Activated CD4-positive, alpha-beta T cell treated with anti-CD3 and anti-CD28 coated beads, Interleukin-2, amount 10 ng/mL, durations not matched to agents 7 days and 5 days (primary cell): ENCODE data around the gene PCBD1. TPM values are rescaled to one million over a fixed set of nuclear protein-coding genes. Genes with fewer than 3 reads are reported as not detected.

Experiments used
- CTCF ChIA-PET: fragments of 350-600 bp; sonication (Branson Sonifier 250); formaldehyde crosslinking; loops from one replicate; lab custom pipeline; 2021; ENCODE audit warnings: antibody characterized with exemption; lab: Charles Lee
- POLR2A ChIA-PET: fragments of 350-600 bp; sonication (Branson Sonifier 250); formaldehyde crosslinking; loops from one replicate; lab custom pipeline; 2021; ENCODE audit warnings: antibody characterized with exemption; lab: Charles Lee
- DNase-seq: peaks from one replicate; pipeline ENCODE4 v3.0.0-alpha.2; 2020
- H3K27ac Mint-ChIP-seq: one replicate; pipeline ENCODE4 v1.8.0; 2021; ENCODE audit warnings: mild to moderate bottlenecking, moderate library complexity, mixed read lengths
- H3K27me3 Mint-ChIP-seq: one replicate; pipeline ENCODE4 v1.8.0; 2021; ENCODE audit warnings: mixed read lengths
- H3K36me3 Mint-ChIP-seq: one replicate; pipeline ENCODE4 v1.8.0; 2021; ENCODE audit warnings: low read depth, mixed read lengths
- H3K4me1 Mint-ChIP-seq: one replicate; pipeline ENCODE4 v1.8.0; 2021; ENCODE audit warnings: mixed read lengths
- H3K4me3 Mint-ChIP-seq: one replicate; pipeline ENCODE4 v1.8.0; 2021; ENCODE audit warnings: mild to moderate bottlenecking, moderate library complexity, mixed read lengths
- H3K9me3 Mint-ChIP-seq: one replicate; pipeline ENCODE4 v1.8.0; 2021; ENCODE audit warnings: mixed read lengths
- total RNA-seq, 2 experiments: library from RNA; stranded (reverse); gene quantifications; one replicate each; pipeline ENCODE4 v1.2.3, GENCODE V29; 2021

Gene PCBD1
- total RNA-seq, 2 experiments from 2014 or later, result 21.4 to 21.8 TPM

- CTCF ChIA-PET, result no interaction called here
- H3K27ac Mint-ChIP-seq, result no peak overlapping the region
- no peak overlapping the region for H3K4me3 Mint-ChIP-seq
- no peaks in the 10 kb centered on the region for H3K4me1 Mint-ChIP-seq
- no peak for DNase-seq
- no peaks in the 10 kb centered on the region for H3K9me3 Mint-ChIP-seq
- no peaks in the 10 kb centered on the region for H3K36me3 Mint-ChIP-seq
- no peaks in the 10 kb centered on the region for H3K27me3 Mint-ChIP-seq
- POLR2A ChIA-PET, result no interaction called here
These were observed 26.0 kb upstream of the PCBD1 start for GRCh38 chr10:70914316-70914864.

DNA sequence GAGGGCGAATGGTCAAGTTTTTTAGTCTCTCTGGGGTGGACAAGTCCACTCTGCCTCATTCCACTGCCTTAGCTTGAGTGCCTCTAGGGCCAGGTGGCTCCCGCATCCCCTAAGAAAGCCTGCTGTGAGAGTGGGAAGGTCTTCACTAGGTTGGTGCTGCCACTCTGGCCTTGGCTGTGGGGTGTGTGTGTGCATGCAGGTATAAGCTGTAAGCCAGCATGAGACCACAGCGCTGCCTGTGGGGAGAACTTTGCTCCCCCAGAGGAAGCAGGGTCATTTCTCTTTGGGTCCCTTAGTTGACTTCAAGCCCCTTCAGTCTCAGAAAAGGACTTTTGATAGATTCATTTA lies 25.5 kb upstream of the PCBD1 start:
- Mint-ChIP-seq H3K36me3 (no peaks in the 10 kb centered on the region), H3K27me3 (no peaks in the 10 kb centered on the region), H3K4me1 (no peaks in the 10 kb centered on the region), H3K27ac (no peak overlapping the region), H3K9me3 (no peaks in the 10 kb centered on the region), H3K4me3 (no peak overlapping the region)
- CTCF ChIA-PET, result interaction anchor here (0.7 kb wide), 2 partner anchors 36 to 387 kb away, joined by 3 read pairs; no protein-coding TSS in a partner anchor
- no peak for DNase-seq
- POLR2A ChIA-PET, result no interaction called here

DNA sequence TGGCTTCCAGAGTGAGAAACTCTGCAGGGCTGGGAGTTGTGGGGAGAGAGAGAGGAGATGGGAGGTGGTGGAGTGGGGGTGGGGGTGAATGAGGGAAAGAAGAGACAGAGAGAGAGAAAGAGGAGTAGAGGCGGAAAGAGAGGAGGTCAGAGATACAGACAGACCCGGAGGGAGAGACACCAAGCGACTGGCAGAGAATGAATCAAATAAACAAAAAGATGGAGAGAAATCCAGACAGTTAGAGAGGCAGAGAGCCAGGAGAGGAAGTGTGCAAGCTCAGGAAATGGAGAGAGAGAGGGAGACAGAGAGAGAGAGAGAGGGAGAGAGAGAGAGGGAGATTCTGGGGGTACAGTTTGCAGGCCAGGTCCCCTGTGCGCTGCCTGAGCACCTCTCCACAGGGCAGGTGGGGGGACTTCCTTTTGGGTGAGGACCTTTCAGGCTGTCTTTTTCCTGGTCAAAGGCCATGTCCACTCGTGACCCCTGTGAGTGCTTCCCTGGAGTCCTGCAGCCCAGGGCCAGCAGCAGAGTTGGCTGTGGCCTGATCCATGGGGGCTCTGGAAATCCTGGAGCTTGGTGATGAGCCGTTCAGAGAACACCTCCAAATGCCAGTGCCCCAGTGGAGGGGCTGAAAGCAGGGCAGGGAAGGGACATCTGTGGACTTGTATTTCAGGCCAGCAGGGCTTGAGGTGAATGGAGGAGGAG lies 25.0 kb upstream of the PCBD1 start:
- no peak for DNase-seq
- ChIA-PET POLR2A (no interaction called here), CTCF (interaction anchor here (0.7 to 2.4 kb wide), 3 partner anchors 10 to 388 kb away, joined by 3 to 8 read pairs (median 3); no protein-coding TSS in a partner anchor)
- Mint-ChIP-seq H3K9me3 (no peaks in the 10 kb centered on the region), H3K4me3 (no peak overlapping the region), H3K4me1 (no peaks in the 10 kb centered on the region), H3K27me3 (no peaks in the 10 kb centered on the region), H3K27ac (no peak overlapping the region), H3K36me3 (no peaks in the 10 kb centered on the region)

DNA sequence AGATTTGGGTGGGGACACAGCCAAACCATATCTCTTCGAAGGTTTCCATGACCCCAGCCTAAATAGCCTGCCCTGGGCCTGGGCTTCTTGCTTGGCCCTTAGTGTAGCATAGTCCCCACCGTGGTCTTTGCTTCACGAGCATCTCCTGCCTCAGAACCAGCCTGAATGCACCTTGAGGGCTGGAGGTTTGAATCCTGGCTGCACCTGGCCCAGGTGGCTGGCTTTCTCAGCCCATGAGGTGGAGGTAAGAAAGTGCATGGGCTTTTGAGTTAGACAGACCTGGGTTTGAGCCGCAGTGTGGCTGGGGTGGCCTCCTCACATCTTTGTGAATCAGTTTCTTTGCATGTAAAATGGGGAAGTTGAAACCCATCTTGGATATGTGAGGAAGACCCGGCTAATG lies 24.2 kb upstream of the PCBD1 start:
- H3K4me1 Mint-ChIP-seq, result no peaks in the 10 kb centered on the region
- H3K36me3 Mint-ChIP-seq, result no peaks in the 10 kb centered on the region
- DNase-seq, result no peak
- H3K27me3 Mint-ChIP-seq, result no peaks in the 10 kb centered on the region
- ChIA-PET POLR2A (no interaction called here), CTCF (interaction anchor here (2.4 kb wide), 1 partner anchor 9 kb away, joined by 8 read pairs; no protein-coding TSS in a partner anchor)
- H3K4me3 Mint-ChIP-seq, result no peak overlapping the region
- no peaks in the 10 kb centered on the region for H3K9me3 Mint-ChIP-seq
- no peak overlapping the region for H3K27ac Mint-ChIP-seq

DNA sequence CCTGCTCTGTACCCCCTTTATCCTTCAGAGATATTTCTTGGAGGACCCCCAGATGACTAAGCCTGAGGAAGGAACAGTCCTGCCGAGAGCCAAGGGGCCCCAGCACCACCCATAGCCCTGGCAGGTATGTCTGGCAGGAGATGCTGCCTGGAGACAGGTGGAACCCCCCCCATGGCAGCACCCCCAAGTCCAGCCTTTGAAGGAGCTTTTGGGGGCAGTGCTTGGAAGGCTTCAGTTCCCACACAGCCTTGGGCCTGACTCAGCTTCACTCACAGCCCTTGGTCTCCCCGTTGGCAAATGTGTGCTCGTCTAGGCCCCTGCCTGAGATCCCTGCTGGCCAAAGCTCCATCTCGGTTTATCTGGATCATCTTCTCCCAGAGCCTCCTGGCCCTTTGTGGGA lies 23.0 kb upstream of the PCBD1 start:
- Mint-ChIP-seq H3K4me1 (no peaks in the 10 kb centered on the region), H3K36me3 (no peaks in the 10 kb centered on the region), H3K4me3 (no peak overlapping the region), H3K27me3 (no peaks in the 10 kb centered on the region), H3K27ac (no peak overlapping the region), H3K9me3 (no peaks in the 10 kb centered on the region)
- no peak for DNase-seq
- POLR2A ChIA-PET, result no interaction called here
- CTCF ChIA-PET, result interaction anchor here (2.4 kb wide), 1 partner anchor 8 kb away, joined by 8 read pairs; no protein-coding TSS in a partner anchor

DNA sequence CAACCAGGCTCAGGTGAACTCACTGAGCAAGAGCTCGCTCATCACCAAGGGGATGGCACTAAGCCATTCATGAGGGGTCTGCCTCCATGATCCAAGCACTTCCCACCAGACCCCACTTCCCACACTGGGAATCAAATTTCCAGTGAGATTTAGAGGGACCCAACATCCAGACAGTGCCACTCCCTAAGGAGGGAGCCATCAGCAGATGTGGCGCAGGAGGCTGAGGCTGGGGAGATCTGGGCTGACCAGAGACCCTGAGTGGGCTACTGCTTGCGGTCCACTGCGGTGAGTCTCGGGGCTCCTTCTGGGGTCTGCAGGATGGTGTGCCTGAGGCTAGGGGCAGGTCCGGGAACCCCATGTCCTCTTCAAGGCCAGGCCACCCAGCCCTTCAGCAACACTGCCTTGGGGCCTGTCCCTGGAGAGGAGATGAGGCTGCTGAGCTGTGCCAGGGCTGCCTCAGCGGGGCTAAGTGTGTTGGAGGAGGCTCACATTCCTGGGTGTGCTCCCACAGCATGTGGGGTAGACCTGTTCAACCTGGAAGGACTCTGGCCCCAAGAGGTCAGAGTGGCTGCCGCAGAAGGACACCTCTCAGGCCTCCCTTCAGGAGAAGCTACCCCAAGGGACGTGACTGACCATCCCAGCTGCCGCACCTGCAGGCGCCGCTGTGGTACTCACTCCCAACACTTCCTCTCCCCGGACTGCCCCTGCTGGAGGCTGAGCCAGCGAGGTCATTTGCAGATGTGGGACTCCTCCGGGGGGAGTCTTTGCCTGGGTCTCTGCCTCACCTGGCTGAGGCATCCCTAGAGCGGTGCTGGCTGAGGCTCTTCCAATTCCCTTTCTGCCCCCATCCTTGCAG lies 22.3 kb upstream of the PCBD1 start:
- Mint-ChIP-seq H3K4me3 (no peak overlapping the region), H3K27ac (no peak overlapping the region), H3K9me3 (no peaks in the 10 kb centered on the region), H3K4me1 (no peaks in the 10 kb centered on the region), H3K36me3 (no peaks in the 10 kb centered on the region), H3K27me3 (no peaks in the 10 kb centered on the region)
- DNase-seq, result no peak
- ChIA-PET CTCF (interaction anchor here (1.5 to 2.4 kb wide), 2 partner anchors 7 to 11 kb away, joined by 5 to 8 read pairs; no protein-coding TSS in a partner anchor), POLR2A (no interaction called here)

DNA sequence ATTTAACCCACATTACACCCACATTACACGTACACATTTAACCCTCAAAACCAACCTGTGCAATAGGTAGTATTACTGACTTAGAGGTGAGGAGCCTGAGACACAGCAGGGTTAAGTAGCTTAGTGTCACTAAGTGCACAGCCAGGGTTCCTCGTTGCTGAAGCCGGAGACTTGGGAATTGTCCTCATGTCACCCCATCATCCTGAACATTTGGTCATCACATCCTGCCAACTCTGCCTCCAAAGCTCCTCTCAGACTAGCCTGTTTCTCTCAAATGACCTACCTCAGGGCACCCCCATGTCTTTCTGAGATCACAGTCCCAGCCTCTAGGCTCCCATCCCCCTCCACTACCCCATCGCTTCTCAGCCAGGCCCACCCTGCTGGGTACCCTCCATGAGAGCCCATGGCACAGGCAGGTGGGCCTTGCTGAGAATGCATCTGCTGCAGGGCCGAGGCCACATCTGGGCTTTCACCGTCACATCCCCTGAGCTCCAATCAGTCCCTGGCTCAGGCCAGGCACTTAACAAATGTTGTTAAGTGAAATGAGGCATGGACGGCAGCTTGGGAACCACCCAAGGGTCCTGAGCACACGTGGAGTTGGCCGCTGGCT lies 21.1 kb upstream of the PCBD1 start:
- Mint-ChIP-seq H3K9me3 (no peaks in the 10 kb centered on the region), H3K4me3 (no peak overlapping the region), H3K27me3 (no peaks in the 10 kb centered on the region), H3K4me1 (no peaks in the 10 kb centered on the region), H3K27ac (no peak overlapping the region), H3K36me3 (no peaks in the 10 kb centered on the region)
- no peak for DNase-seq
- CTCF ChIA-PET, result interaction anchor here (1.2 to 1.5 kb wide), 2 partner anchors 9 to 306 kb away, joined by 3 to 5 read pairs; no protein-coding TSS in a partner anchor
- POLR2A ChIA-PET, result no interaction called here

- H3K4me3 Mint-ChIP-seq, result no peak overlapping the region
- H3K36me3 Mint-ChIP-seq, result no peaks in the 10 kb centered on the region
- CTCF ChIA-PET, result interaction anchor here (1.2 kb wide), 1 partner anchor 306 kb away, joined by 3 read pairs; no protein-coding TSS in a partner anchor
- H3K9me3 Mint-ChIP-seq, result no peaks in the 10 kb centered on the region
- no peak for DNase-seq
- POLR2A ChIA-PET, result no interaction called here
- no peak overlapping the region for H3K27ac Mint-ChIP-seq
- H3K4me1 Mint-ChIP-seq, result no peaks in the 10 kb centered on the region
- no peaks in the 10 kb centered on the region for H3K27me3 Mint-ChIP-seq
These were observed 20.3 kb upstream of the PCBD1 start for GRCh38 chr10:70908406-70909296.

- Mint-ChIP-seq H3K27ac (no peak overlapping the region), H3K36me3 (no peaks in the 10 kb centered on the region), H3K4me1 (no peaks in the 10 kb centered on the region), H3K9me3 (no peaks in the 10 kb centered on the region), H3K4me3 (no peak overlapping the region), H3K27me3 (no peaks in the 10 kb centered on the region)
- ChIA-PET POLR2A (no interaction called here), CTCF (no interaction called here)
- no peak for DNase-seq
These were observed 19.5 kb upstream of the PCBD1 start for GRCh38 chr10:70907637-70908405.

DNA sequence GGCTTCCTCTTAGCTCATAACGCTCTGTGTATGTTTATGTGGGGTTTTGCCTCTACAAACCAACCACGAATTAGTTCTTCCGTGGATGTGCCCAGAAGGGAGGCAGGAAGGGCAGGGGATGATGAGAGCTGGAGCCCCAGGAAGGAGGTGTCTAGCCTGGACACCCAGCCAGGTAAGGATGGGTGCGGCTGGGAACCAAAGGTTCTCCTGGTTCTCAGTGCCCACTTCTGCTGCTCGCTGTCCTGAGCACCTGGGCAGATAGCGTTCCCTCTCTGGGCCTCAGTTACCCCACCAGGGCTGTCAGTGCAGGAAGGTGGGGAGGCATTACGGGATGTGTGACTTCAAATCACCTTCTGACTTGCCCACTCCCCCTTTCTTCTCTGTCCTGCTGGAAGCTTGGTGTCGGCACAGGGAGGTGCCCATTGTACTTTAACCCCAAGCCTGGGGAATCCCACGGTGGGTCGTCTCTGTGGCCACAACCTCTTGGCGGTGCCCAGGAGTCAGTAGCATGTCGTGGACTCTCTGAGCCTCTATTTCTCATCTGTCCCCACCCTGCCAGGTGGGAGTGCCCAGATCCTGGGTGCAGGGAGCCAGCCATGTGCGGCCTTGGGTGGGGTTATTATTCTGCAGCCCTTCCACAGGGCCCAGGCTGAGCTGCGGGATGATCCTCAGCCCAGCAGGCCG lies 18.7 kb upstream of the PCBD1 start:
- Mint-ChIP-seq H3K4me1 (no peaks in the 10 kb centered on the region), H3K36me3 (no peaks in the 10 kb centered on the region), H3K27me3 (no peaks in the 10 kb centered on the region), H3K27ac (no peak overlapping the region), H3K9me3 (no peaks in the 10 kb centered on the region), H3K4me3 (no peak overlapping the region)
- ChIA-PET POLR2A (no interaction called here), CTCF (no interaction called here)
- no peak for DNase-seq
